GM12875 (cell line): Measurements from ENCODE around the gene GIMAP1.
"Not testable (repeated sequence)": the region's sequence is repeated elsewhere in the genome, so short reads cannot be mapped to it uniquely, and the experiment has no call there.

Experiments
- H3K4me3 ChIP-seq: one replicate; pipeline ENCODE4 v1.5.1; 2011; ENCODE audit warnings: low read depth, low read length, control low read depth
- TF ChIP-seq, protein P1 (sequence below): IDR thresholded peaks from 2 replicates; pipeline ENCODE4 v1.5.1; 2011; ENCODE audit warnings: low read depth, mild to moderate bottlenecking, control low read depth, inconsistent platforms, low read length, moderate library complexity, borderline replicate concordance; ENCODE audit not compliant: insufficient read depth

Gene GIMAP1

GRCh38 chr7:150716368-150716767 is at the start of gene GIMAP1:
Gene GIMAP1 (plus strand): TSS chr7:150716613. CDS start chr7:150719048, 2,435 bp downstream.
- H3K4me3 ChIP-seq = peak within 1 kb of the TSS; percentile 68
- TF ChIP-seq, protein P1, sequence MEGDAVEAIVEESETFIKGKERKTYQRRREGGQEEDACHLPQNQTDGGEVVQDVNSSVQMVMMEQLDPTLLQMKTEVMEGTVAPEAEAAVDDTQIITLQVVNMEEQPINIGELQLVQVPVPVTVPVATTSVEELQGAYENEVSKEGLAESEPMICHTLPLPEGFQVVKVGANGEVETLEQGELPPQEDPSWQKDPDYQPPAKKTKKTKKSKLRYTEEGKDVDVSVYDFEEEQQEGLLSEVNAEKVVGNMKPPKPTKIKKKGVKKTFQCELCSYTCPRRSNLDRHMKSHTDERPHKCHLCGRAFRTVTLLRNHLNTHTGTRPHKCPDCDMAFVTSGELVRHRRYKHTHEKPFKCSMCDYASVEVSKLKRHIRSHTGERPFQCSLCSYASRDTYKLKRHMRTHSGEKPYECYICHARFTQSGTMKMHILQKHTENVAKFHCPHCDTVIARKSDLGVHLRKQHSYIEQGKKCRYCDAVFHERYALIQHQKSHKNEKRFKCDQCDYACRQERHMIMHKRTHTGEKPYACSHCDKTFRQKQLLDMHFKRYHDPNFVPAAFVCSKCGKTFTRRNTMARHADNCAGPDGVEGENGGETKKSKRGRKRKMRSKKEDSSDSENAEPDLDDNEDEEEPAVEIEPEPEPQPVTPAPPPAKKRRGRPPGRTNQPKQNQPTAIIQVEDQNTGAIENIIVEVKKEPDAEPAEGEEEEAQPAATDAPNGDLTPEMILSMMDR = no peak

- H3K4me3 ChIP-seq = no peak overlapping the region
- TF ChIP-seq, protein P1 = no peak
Measured at GRCh38 chr7:150668472-150668911, 47.9 kb upstream of the GIMAP1 start.

DNA sequence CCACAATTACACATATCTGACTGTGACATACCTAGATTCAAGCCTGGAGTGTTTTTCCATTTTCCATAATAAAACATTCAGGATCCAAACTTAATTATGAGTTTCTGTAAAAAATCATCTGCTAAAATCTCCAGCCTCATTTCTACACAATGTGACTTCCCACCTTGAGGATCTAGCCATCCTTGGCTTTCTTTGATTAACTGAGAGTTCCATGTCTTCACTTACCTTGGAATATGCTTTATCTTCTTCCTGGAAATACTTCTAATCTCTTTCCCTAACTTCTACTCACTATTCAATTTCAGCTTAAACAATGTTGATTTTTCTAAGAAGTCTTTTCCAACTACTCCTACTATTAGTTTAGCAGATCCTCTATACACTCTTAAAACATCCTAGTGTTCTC is 47.4 kb upstream of the GIMAP1 start:
- TF ChIP-seq, protein P1 = no peak
- H3K4me3 ChIP-seq = no peak overlapping the region

DNA sequence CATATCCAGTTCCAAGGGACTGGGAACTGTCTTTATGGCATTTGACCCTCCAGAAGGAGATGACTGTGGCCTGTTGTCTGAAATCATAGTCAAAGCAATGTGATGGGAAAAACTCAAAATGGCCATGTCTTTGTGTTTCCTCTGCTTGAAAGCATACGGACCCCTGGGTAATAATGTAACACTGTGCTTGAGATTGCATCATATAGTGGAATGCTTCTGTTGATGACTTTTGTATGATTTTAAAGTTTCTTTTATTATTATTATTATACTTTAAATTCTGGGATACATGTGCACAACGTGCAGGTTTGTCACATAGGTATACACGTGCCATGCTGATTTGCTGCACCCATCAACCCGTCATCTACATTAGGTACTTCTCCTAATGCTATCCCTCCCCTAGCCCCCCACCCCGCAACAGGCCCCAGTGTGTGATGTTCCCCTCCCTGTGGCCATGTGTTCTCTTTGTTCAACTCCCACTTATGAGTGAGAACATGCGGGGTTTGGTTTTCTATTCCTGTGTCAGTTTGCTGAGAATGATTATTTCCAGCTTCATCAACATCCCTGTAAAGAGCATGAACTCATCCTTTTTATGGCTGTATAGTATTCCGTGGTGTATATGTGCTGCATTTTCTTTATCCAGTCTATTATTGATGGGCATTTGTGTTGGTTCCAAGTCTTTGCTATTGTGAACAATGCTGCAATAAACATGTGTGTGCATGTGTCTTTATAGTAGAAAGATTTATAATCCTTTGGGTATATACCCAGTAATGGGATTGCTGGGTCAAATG is 44.4 kb upstream of the GIMAP1 start:
- H3K4me3 ChIP-seq = not testable (repeated sequence)

DNA sequence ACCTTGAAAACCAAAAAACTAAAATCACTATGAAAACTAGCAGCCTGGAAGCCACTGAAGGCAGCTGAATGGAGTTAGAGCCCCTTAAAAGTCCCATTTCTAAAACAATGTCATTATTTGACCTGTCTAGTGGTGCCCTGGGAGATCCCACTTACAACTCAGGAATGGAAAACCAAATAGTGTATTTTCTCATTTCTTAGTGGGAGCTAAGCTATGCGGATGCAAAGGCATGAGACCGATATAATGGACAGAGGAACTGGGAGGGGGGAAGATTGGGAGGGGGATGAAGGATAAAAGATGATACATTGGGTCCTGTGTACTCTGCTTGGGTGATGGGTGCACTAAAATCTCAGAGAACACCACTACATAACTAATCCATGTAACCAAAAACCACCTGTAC is 40.7 kb upstream of the GIMAP1 start:
- TF ChIP-seq, protein P1 = no peak
- no peak overlapping the region for H3K4me3 ChIP-seq

- H3K4me3 ChIP-seq = not testable (repeated sequence)
Measured at GRCh38 chr7:150676276-150676675, 40.1 kb upstream of the GIMAP1 start.

DNA sequence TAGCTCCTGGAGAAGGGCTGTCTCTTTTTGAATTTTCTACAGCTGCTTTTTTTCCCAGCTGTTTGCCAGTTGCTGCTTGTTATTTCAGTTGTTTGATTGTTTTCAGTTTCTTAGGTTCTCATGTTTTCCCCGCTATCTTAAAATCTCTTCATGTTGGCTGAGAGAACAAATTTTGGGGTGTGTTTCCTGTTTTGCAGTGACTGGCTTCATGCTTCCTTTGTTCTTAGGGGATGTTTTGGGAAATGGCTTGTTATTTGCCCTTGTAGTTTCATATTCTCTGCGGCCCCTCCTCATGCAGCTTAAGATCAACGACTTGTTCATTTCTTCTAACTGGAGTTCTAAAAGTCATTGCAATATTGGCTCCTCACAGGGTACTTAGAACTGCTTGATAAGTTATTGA is 39.6 kb upstream of the GIMAP1 start:
- H3K4me3 ChIP-seq = not testable (repeated sequence)

GRCh38 chr7:150678601-150679000 is 37.8 kb upstream of the GIMAP1 start:
- H3K4me3 ChIP-seq = not testable (repeated sequence)

- H3K4me3 ChIP-seq = not testable (repeated sequence)
Measured at GRCh38 chr7:150680364-150680763, 36.0 kb upstream of the GIMAP1 start.
